Astrocyte (in vitro differentiated cells and primary cell): ENCODE data around the gene PDIA2.

Source experiments
- EZH2 ChIP-seq: IDR thresholded peaks from 2 replicates; pipeline ENCODE4 v1.6.1; 2012; ENCODE audit warnings: mild to moderate bottlenecking, low read length, inconsistent platforms; ENCODE audit not compliant: insufficient read depth
- TF ChIP-seq, protein P1 (sequence below): IDR thresholded peaks from 2 replicates; pipeline ENCODE4 v1.5.1; 2011; ENCODE audit warnings: low read depth, mild to moderate bottlenecking, inconsistent platforms, low read length, moderate library complexity; ENCODE audit not compliant: insufficient read depth

DNA sequence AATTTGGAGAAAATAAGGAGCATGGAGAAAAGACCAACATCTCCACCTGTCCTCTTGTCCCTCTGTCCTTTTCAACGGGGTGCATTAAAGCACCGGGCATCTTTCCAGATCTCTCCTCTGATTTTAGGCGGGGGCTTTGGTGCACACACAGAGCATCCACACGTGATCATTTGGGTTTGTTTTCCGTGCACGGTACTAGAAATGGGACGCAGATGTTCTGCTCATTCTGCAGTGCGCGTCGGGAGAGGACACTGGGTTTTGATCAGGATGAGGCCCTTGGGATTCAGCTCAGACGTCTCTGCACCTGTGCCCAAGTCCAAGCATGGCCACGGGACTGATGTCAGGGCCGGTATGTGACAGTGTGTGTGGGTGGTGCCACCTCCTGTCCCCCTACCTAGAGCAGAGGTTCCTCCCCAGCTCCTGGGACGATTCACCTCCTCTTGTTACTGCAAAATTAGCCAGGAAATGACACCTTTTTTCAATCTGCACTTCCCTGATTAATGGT, 31.9 kb downstream of the PDIA2 start:
- TF ChIP-seq, protein P1, sequence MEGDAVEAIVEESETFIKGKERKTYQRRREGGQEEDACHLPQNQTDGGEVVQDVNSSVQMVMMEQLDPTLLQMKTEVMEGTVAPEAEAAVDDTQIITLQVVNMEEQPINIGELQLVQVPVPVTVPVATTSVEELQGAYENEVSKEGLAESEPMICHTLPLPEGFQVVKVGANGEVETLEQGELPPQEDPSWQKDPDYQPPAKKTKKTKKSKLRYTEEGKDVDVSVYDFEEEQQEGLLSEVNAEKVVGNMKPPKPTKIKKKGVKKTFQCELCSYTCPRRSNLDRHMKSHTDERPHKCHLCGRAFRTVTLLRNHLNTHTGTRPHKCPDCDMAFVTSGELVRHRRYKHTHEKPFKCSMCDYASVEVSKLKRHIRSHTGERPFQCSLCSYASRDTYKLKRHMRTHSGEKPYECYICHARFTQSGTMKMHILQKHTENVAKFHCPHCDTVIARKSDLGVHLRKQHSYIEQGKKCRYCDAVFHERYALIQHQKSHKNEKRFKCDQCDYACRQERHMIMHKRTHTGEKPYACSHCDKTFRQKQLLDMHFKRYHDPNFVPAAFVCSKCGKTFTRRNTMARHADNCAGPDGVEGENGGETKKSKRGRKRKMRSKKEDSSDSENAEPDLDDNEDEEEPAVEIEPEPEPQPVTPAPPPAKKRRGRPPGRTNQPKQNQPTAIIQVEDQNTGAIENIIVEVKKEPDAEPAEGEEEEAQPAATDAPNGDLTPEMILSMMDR = no peak
- no peak for TF ChIP-seq EZH2
